Liver (tissue), 9 donors: ENCODE results near the gene BICDL2. TPM values are rescaled to one million over a fixed set of nuclear protein-coding genes. Genes with fewer than 3 reads are reported as not detected.
"Not testable (repeated sequence)": the region's sequence is repeated elsewhere in the genome, so short reads cannot be mapped to it uniquely, and the experiment has no call there.

Experiments used
- DNase-seq: peaks from one replicate; pipeline ENCODE4 v3.0.0-alpha.2; 2017; ENCODE audit warnings: low spot score
- H3K27ac ChIP-seq, 2 donors: one replicate each; pipeline ENCODE4 v1.7.0; 2013; ENCODE audit warnings: inconsistent platforms in 2 of 2, low read length in 2 of 2, control low read depth in 1 of 2, low read depth in 1 of 2, mild to moderate bottlenecking in 1 of 2
- H3K27me3 ChIP-seq, 4 donors: one replicate each; pipeline versions ENCODE4 v1.6.1 to v1.7.0; 2013; ENCODE audit warnings: low read length in 3 of 4, inconsistent platforms in 1 of 4, mild to moderate bottlenecking in 1 of 4, moderate library complexity in 1 of 4; ENCODE audit not compliant: control insufficient read depth in 4 of 4, insufficient read depth in 4 of 4
- H3K36me3 ChIP-seq, 4 donors: one replicate each; pipeline versions ENCODE4 v1.6.1 to v1.7.0; 2013; ENCODE audit warnings: low read length in 3 of 4, mild to moderate bottlenecking in 3 of 4, low read depth in 1 of 4, moderate library complexity in 1 of 4; ENCODE audit not compliant: control insufficient read depth in 4 of 4, insufficient read depth in 3 of 4
- H3K4me1 ChIP-seq, 4 donors: one replicate each; pipeline versions ENCODE4 v1.6.1 to v1.7.0; 2013; ENCODE audit warnings: low read length in 3 of 4, mild to moderate bottlenecking in 3 of 4, moderate library complexity in 1 of 4; ENCODE audit not compliant: control insufficient read depth in 4 of 4, insufficient read depth in 4 of 4
- H3K4me3 ChIP-seq, 3 donors: one replicate each; pipeline versions ENCODE4 v1.6.1 to v1.7.0; 2013; ENCODE audit warnings: low read length in 3 of 3, control low read depth in 1 of 3, low read depth in 1 of 3, mild to moderate bottlenecking in 1 of 3
- H3K9ac ChIP-seq, 2 donors: one replicate each; pipeline ENCODE4 v1.7.0; 2013; ENCODE audit warnings: low read length in 2 of 2, mild to moderate bottlenecking in 2 of 2, moderate library complexity in 2 of 2, control low read depth in 1 of 2, low read depth in 1 of 2
- H3K9me3 ChIP-seq, 4 donors: one replicate each; pipeline versions ENCODE4 v1.6.1 to v1.7.0; 2013; ENCODE audit warnings: low read length in 3 of 4; ENCODE audit not compliant: control insufficient read depth in 4 of 4
- EGR1 ChIP-seq, 2 donors: IDR thresholded peaks; 2 replicates each; pipeline ENCODE4 v1.6.1; 2016 to 2018; ENCODE audit warnings: antibody characterized with exemption in 2 of 2, low read depth in 2 of 2
- FOXA1 ChIP-seq: IDR thresholded peaks from 2 replicates; pipeline ENCODE4 v1.6.1; 2016; ENCODE audit warnings: antibody characterized with exemption
- HNF4G ChIP-seq: IDR thresholded peaks from 2 replicates; pipeline ENCODE4 v1.6.1; 2016; ENCODE audit warnings: antibody characterized with exemption
- JUND ChIP-seq, 2 donors: IDR thresholded peaks; 2 replicates each; pipeline ENCODE4 v1.6.1; 2016; ENCODE audit warnings: antibody characterized with exemption in 2 of 2
- NR2F2 ChIP-seq: IDR thresholded peaks from 2 replicates; pipeline ENCODE4 v1.6.1; 2016; ENCODE audit warnings: antibody characterized with exemption
- SP1 ChIP-seq: IDR thresholded peaks from 2 replicates; pipeline ENCODE4 v1.6.1; 2018; ENCODE audit warnings: antibody characterized with exemption, mild to moderate bottlenecking
- TAF1 ChIP-seq: conservative IDR thresholded peaks from 2 replicates; pipeline ENCODE4 v1.6.1; 2016; ENCODE audit warnings: antibody characterized with exemption, mild to moderate bottlenecking
- YY1 ChIP-seq: IDR thresholded peaks from 2 replicates; pipeline ENCODE4 v1.6.1; 2016; ENCODE audit warnings: antibody characterized with exemption, mild to moderate bottlenecking
- WGBS: extraction: QIAGEN DNeasy Blood & Tissue Kit; methylation state at CpG from one replicate; pipeline ENCODE4 v1.1.7; 2013; 5-methylcytosine and 5-hydroxymethylcytosine counted together
- polyA plus RNA-seq, 2 donors: library from polyadenylated mRNA; stranded (reverse) in 1 of 2; unstranded in 1 of 2; fragments of 200-250 nt in 1 of 2; fragments of >200 nt in 1 of 2; fragmentation: Nextera tagmentation in 1 of 2; extraction: Ambion mirVana in 1 of 2; gene quantifications; one replicate each; pipeline versions ENCODE4 v1.2.1 to v1.2.3, GENCODE V29; 2013 to 2015
- total RNA-seq, 2 donors: library from RNA; depleted of rRNA; stranded (reverse); fragments of >200 nt; gene quantifications; one replicate each; pipeline ENCODE4 v1.2.3, GENCODE V29; 2014
- TF ChIP-seq, protein P1 (sequence below): IDR thresholded peaks from 2 replicates; pipeline ENCODE4 v1.6.1; 2016; ENCODE audit warnings: antibody characterized with exemption
- TF ChIP-seq, protein P2 (sequence below): IDR thresholded peaks from 2 replicates; pipeline ENCODE4 v1.6.1; 2016; ENCODE audit warnings: antibody characterized with exemption
- TF ChIP-seq, protein P3 (sequence below): IDR thresholded peaks from 2 replicates; pipeline ENCODE4 v1.6.1; 2016; ENCODE audit warnings: antibody characterized with exemption, mild to moderate bottlenecking
- TF ChIP-seq, protein P4 (sequence below): IDR thresholded peaks from 2 replicates; pipeline ENCODE4 v1.6.1; 2016; ENCODE audit warnings: antibody characterized with exemption
- donor health status: healthy.
- donor health status: healthy.
- donor health status: healthy.
- donor health status: healthy.
- donor health status: healthy.

The BICDL2 gene
- total and polyA plus RNA-seq, 4 donors: 0.15 to 0.59 (median 0.33) TPM; not detected in 1

DNA sequence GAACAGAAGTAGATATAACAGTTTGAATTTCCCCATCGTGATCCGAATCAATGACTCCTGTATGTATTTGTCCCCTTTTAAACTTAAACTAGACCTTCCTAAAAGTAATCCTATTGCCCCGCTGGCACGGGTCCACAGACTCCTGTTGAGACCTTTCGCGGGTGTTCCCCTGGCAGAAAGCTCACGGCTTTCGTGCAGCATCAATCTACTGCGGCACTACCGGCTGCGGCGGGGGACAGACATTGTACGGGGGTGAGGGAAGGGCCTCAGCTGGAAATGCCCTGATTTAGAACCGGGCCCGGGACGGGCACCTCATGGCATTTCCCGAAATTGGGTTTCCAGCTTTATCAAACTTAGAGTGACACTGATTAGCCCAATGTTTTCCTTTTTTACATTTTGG is 43.3 kb upstream of the BICDL2 start:
- Histone ChIP-seq H3K9ac (no peak overlapping the region), H3K27me3 (no peaks in the 10 kb centered on the region), H3K4me3 (no peak overlapping the region), H3K4me1 (peaks cover 0 to 3% (median under 1%) of the 10 kb centered on the region in 4 donors), H3K9me3 (no peaks in the 10 kb centered on the region), H3K36me3 (no peaks in the 10 kb centered on the region), H3K27ac (no peak overlapping the region)
- DNase-seq: no peak
- TF ChIP-seq NR2F2: no peak
- WGBS: 88% methylated on average over 17 of the region's 17 CpGs

DNA sequence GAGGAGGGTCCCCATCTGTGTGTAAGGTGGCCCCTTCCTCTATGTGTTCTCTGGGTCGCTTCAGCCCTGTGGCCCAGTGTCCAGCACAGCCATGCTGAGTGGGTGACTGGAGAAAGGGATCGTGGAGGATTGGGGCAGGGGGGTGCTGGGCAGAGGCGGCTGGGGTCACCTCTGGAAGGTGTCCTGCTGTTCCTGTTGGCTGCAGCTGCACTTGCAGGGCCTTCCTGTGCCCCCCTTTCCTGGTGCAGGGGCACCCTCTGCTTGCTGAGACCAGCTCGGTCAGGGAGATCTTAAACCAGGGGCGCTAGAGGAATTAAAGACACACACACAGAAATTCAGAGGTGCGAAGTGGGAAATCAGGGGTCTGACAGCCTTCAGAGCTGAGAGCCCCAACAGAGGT is 39.8 kb upstream of the BICDL2 start:
- H3K9ac ChIP-seq: no peak overlapping the region
- no peak for DNase-seq
- peaks cover 0 to 11% (median 3%) of the 10 kb centered on the region in 4 donors for H3K4me1 ChIP-seq
- H3K27ac ChIP-seq: no peak overlapping the region
- TF ChIP-seq FOXA1 (no peak), HNF4G (no peak), TAF1 (no peak), SP1 (no peak), YY1 (no peak), JUND (IDR thresholded peaks at IDR 0.05) (no peak), EGR1 (IDR thresholded peaks at IDR 0.05; ENCODE audit: low read depth in 2 of 2) (no peak)
- TF ChIP-seq, protein P1, sequence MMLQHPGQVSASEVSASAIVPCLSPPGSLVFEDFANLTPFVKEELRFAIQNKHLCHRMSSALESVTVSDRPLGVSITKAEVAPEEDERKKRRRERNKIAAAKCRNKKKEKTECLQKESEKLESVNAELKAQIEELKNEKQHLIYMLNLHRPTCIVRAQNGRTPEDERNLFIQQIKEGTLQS: no peak
- TF ChIP-seq, protein P2, sequence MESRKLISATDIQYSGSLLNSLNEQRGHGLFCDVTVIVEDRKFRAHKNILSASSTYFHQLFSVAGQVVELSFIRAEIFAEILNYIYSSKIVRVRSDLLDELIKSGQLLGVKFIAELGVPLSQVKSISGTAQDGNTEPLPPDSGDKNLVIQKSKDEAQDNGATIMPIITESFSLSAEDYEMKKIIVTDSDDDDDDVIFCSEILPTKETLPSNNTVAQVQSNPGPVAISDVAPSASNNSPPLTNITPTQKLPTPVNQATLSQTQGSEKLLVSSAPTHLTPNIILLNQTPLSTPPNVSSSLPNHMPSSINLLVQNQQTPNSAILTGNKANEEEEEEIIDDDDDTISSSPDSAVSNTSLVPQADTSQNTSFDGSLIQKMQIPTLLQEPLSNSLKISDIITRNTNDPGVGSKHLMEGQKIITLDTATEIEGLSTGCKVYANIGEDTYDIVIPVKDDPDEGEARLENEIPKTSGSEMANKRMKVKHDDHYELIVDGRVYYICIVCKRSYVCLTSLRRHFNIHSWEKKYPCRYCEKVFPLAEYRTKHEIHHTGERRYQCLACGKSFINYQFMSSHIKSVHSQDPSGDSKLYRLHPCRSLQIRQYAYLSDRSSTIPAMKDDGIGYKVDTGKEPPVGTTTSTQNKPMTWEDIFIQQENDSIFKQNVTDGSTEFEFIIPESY: no peak
- TF ChIP-seq, protein P3, sequence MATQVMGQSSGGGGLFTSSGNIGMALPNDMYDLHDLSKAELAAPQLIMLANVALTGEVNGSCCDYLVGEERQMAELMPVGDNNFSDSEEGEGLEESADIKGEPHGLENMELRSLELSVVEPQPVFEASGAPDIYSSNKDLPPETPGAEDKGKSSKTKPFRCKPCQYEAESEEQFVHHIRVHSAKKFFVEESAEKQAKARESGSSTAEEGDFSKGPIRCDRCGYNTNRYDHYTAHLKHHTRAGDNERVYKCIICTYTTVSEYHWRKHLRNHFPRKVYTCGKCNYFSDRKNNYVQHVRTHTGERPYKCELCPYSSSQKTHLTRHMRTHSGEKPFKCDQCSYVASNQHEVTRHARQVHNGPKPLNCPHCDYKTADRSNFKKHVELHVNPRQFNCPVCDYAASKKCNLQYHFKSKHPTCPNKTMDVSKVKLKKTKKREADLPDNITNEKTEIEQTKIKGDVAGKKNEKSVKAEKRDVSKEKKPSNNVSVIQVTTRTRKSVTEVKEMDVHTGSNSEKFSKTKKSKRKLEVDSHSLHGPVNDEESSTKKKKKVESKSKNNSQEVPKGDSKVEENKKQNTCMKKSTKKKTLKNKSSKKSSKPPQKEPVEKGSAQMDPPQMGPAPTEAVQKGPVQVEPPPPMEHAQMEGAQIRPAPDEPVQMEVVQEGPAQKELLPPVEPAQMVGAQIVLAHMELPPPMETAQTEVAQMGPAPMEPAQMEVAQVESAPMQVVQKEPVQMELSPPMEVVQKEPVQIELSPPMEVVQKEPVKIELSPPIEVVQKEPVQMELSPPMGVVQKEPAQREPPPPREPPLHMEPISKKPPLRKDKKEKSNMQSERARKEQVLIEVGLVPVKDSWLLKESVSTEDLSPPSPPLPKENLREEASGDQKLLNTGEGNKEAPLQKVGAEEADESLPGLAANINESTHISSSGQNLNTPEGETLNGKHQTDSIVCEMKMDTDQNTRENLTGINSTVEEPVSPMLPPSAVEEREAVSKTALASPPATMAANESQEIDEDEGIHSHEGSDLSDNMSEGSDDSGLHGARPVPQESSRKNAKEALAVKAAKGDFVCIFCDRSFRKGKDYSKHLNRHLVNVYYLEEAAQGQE: no peak
- TF ChIP-seq, protein P4, sequence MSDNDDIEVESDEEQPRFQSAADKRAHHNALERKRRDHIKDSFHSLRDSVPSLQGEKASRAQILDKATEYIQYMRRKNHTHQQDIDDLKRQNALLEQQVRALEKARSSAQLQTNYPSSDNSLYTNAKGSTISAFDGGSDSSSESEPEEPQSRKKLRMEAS: no peak
- no peak overlapping the region for H3K4me3 ChIP-seq
- 89% methylated on average over 6 of the region's 6 CpGs for WGBS
- H3K27me3 ChIP-seq: no peaks in the 10 kb centered on the region
- H3K36me3 ChIP-seq: no peaks in the 10 kb centered on the region
- no peaks in the 10 kb centered on the region for H3K9me3 ChIP-seq

DNA sequence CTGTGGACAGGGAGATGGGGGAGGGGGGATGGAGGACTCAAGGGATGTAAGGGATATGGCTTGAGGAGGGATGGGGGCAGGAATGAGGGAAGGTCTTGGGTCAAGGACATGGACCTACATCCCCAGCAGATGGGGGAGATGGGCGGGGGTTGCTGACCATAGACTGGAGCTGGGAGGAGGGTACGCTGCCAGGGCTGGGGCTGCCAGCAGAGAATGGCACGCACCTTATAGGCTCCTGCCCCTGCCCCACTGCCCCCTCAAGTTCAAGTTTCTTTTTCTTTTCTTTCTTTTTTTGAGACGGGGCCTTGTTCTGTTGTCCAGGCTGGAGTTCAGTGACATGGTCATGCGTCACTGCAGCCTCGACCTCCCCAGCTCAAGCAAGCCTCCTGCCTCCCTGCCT is 39.2 kb upstream of the BICDL2 start:
- Histone ChIP-seq H3K27ac (peak overlapping the region in 1 of 2 donors; percentile 29), H3K4me1 (peaks cover 0 to 11% (median 3%) of the 10 kb centered on the region in 4 donors)
- not testable (repeated sequence) for H3K9ac ChIP-seq, DNase-seq, H3K36me3 ChIP-seq, H3K9me3 ChIP-seq, H3K27me3 ChIP-seq, H3K4me3 ChIP-seq
- 80% methylated on average over 6 of the region's 6 CpGs for WGBS
